Mammary epithelial cell (primary cell): ENCODE data around the gene MSI2.

Source experiments
- EZH2 ChIP-seq: IDR thresholded peaks from 2 replicates; pipeline ENCODE4 v1.6.1; 2012; ENCODE audit warnings: low read length, inconsistent platforms, borderline replicate concordance
- TF ChIP-seq, protein P1 (sequence below), 2 donors: IDR thresholded peaks in 1 of 2; conservative IDR thresholded peaks in 1 of 2; 2 replicates each; pipeline ENCODE4 v1.5.1; 2011 to 2012; ENCODE audit warnings: inconsistent platforms in 2 of 2, low read length in 2 of 2, mild to moderate bottlenecking in 2 of 2, control low read depth in 1 of 2, low read depth in 1 of 2; ENCODE audit not compliant: insufficient read depth in 1 of 2; ENCODE audit errors: extremely low read depth in 1 of 2

DNA sequence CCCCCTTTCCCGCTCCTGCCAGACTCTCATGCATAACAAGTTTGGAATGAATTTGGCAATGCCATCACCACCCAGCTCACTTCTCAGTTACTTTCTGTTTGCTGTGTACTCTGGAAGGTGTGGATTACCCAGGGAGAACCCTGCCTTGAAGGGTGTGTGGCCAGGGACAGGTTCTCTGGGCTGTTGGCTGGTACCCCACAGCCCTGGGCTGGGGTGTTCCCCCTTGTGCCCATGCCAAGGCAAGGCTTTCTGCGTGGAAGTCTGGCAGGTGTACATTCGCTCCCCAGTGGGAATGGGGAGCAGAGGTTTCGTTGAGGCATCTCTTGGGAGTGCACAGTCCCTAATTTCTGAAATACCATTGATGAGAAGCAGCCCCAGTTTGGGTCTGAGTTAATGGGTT is 301.1 kb downstream of the MSI2 start:
- TF ChIP-seq, protein P1, sequence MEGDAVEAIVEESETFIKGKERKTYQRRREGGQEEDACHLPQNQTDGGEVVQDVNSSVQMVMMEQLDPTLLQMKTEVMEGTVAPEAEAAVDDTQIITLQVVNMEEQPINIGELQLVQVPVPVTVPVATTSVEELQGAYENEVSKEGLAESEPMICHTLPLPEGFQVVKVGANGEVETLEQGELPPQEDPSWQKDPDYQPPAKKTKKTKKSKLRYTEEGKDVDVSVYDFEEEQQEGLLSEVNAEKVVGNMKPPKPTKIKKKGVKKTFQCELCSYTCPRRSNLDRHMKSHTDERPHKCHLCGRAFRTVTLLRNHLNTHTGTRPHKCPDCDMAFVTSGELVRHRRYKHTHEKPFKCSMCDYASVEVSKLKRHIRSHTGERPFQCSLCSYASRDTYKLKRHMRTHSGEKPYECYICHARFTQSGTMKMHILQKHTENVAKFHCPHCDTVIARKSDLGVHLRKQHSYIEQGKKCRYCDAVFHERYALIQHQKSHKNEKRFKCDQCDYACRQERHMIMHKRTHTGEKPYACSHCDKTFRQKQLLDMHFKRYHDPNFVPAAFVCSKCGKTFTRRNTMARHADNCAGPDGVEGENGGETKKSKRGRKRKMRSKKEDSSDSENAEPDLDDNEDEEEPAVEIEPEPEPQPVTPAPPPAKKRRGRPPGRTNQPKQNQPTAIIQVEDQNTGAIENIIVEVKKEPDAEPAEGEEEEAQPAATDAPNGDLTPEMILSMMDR (conservative IDR thresholded peaks at IDR 0.05 in 1 of 2, IDR thresholded peaks at IDR 0.05 in 1 of 2; ENCODE audit: extremely low read depth in 1 of 2, insufficient read depth in 1 of 2, low read depth in 1 of 2, low read length in 2 of 2) = no peak
- no peak for TF ChIP-seq EZH2
